GM19397 (cell line): ENCODE data around the gene SRPK1.

Experiments used
- ATAC-seq: cut with Tn5 transposase; IDR thresholded peaks from one replicate; pipeline ENCODE4 v1.9.1; 2021; ENCODE audit warnings: mild to moderate bottlenecking, moderate library complexity; ENCODE audit not compliant: unreplicated experiment

The SRPK1 gene

DNA sequence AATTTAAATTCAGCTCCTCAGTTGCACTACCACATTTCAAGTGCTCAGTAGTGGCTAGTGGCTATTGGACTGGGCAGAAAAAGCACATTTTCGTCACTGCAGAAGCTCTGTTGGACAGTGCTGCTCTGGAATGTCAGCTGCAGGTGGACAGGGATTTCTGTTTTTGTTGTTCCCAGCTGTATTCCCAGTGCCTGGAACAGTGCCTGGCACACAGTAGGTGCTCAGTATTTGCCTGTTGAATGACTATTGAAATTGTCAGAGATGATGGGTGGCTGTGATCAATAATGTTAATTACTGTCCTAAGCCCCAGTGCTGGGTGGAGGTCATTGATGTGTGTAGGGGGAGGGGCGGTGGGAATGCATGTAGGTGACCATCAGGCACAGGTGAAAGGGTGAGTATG, 134.6 kb downstream of the SRPK1 start:
- ATAC-seq: no peak

DNA sequence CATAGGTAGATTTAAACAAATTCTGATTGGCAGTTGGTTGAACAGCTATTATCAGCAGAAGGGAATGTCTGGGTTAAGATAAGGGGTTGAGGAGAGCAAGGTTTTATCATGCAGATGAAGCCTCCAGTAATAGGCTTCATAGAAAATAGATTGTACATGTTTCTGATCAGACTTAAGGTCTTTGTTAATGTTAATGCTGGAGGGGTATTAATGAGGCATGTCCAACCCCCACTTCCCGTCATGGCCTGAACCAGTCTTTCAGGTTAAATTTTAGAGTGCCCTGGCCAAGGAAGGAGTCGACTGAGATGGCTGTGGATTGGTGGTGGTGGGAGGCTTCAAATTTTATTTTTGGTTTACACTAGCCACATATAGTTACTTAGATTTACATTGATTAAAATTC, 136.7 kb downstream of the SRPK1 start:
- no peak for ATAC-seq
